HL-60 (cell line): ENCODE data around the gene MYADML2.

Experiments used
- DNase-seq, 2 experiments: peaks; one replicate each; pipeline ENCODE4 v3.0.0-alpha.2; 2010 to 2020; ENCODE audit warnings: low read depth in 1 of 2, low spot score in 1 of 2
- H3K27ac ChIP-seq: fragments of 250-450 bp; sonication (Bioruptor Pico); replicated peaks from 2 replicates; pipeline ENCODE4 v1.5.1; 2020; ENCODE audit warnings: mild to moderate bottlenecking, moderate library complexity
- H3K27me3 ChIP-seq: fragments of 250-450 bp; sonication (Bioruptor Pico); 2 replicates; pipeline ENCODE4 v1.5.1; 2021; ENCODE audit warnings: mild to moderate bottlenecking, moderate library complexity; ENCODE audit not compliant: insufficient read depth, poor library complexity, severe bottlenecking
- H3K4me3 ChIP-seq: replicated peaks from 2 replicates; pipeline ENCODE4 v1.5.1; 2011; ENCODE audit warnings: mild to moderate bottlenecking, control low read depth, low read length; ENCODE audit not compliant: insufficient read depth
- CTCF ChIP-seq: IDR thresholded peaks from one replicate; pipeline ENCODE4 v1.5.1; 2011; ENCODE audit warnings: low read length, control low read depth, inconsistent platforms; ENCODE audit not compliant: insufficient read depth
- GABPA ChIP-seq: IDR thresholded peaks from 2 replicates; pipeline ENCODE4 v1.6.1; 2012; ENCODE audit warnings: low read depth
- POLR2AphosphoS5 ChIP-seq: IDR thresholded peaks from 2 replicates; pipeline ENCODE4 v1.6.1; 2012; ENCODE audit warnings: low read depth
- SPI1 ChIP-seq: IDR thresholded peaks from 2 replicates; pipeline ENCODE4 v1.6.1; 2012; ENCODE audit warnings: low read depth, mild to moderate bottlenecking, borderline replicate concordance
- TF ChIP-seq, protein P1 (sequence below): IDR thresholded peaks from 2 replicates; pipeline ENCODE4 v1.6.1; 2012; ENCODE audit warnings: low read depth; ENCODE audit not compliant: insufficient replicate concordance

The MYADML2 gene

DNA sequence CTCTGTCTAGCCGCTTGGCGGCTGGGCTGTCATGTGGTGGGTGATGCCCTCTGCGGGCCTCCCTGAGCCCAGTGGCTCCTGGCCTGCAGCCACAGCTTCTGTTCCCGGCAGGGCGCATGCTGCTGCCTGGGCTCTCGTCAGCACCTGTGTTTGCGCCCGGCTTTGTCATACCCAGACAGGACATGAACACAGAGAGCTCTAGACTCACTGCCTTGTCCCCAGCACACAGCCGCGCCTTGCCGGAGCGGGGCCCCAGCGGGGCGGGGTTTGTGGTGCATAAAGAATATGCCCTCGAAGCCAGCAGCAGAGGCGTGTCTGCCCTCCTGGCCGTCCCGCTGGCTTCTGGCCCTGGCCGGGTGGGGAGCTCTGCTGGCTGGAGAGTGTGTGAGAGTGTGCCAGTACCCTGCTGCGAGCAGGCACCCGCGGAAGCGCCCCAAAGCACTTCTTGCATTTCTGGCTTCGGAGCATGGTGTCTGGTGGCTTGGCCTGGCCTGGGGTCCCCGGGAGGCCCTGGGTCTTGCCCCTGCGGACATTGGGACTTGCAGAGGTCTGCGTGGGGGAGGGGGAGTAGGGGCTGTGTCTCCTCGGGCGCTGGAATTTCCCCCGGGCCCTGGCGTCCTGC, 44.8 kb upstream of the MYADML2 start:
- TF ChIP-seq CTCF (no peak), GABPA (no peak), SPI1 (no peak), POLR2AphosphoS5 (no peak)
- TF ChIP-seq, protein P1, sequence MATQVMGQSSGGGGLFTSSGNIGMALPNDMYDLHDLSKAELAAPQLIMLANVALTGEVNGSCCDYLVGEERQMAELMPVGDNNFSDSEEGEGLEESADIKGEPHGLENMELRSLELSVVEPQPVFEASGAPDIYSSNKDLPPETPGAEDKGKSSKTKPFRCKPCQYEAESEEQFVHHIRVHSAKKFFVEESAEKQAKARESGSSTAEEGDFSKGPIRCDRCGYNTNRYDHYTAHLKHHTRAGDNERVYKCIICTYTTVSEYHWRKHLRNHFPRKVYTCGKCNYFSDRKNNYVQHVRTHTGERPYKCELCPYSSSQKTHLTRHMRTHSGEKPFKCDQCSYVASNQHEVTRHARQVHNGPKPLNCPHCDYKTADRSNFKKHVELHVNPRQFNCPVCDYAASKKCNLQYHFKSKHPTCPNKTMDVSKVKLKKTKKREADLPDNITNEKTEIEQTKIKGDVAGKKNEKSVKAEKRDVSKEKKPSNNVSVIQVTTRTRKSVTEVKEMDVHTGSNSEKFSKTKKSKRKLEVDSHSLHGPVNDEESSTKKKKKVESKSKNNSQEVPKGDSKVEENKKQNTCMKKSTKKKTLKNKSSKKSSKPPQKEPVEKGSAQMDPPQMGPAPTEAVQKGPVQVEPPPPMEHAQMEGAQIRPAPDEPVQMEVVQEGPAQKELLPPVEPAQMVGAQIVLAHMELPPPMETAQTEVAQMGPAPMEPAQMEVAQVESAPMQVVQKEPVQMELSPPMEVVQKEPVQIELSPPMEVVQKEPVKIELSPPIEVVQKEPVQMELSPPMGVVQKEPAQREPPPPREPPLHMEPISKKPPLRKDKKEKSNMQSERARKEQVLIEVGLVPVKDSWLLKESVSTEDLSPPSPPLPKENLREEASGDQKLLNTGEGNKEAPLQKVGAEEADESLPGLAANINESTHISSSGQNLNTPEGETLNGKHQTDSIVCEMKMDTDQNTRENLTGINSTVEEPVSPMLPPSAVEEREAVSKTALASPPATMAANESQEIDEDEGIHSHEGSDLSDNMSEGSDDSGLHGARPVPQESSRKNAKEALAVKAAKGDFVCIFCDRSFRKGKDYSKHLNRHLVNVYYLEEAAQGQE: no peak
- no peak for DNase-seq
- Histone ChIP-seq H3K27ac (no peak overlapping the region), H3K4me3 (no peak overlapping the region), H3K27me3 (no peaks in the 10 kb centered on the region)

DNA sequence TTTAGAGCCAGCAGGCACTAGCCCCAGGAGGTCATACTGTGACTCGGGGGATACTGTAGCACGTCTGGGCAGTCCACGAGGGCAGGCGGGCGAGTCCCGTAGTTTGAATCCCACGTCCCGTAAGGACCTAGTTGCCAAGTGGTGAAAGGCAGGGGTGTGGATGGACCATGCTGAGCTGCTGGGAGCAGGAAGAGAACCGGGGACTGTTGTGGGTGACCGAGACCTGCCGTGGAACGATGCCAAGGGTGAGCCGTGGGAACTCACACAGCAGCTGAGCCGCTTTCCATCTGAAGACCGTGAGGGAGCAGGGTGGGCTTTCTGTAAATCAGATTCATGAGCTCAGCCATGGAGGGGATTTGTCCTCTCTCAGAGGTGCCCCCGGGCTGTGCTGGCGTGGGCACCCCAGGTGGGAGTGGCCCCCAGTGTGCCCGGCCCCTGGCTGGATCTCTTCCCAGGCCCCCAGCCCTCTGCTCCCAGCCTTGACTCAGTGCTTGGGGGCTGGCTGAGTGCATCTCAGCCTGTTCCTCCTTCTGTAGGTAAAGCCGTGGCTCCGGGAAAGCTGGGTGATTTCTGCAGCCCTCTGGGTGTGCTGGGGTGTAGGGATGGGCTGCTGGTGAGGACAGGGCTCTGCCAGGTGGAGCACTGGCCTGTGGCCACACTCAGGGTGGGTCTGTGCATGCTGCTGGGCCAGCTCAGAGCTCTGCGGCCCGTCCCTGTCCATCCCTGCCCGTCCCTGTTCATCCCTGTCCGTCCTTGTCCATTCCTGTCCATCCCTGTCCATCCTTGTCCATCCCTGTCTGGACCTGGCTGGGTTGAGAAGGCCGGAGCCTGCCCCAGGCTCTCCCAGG, 44.0 kb upstream of the MYADML2 start:
- TF ChIP-seq, protein P1: no peak
- TF ChIP-seq POLR2AphosphoS5: no peak

GRCh38 chr17:81987161-81987770, 40.2 kb upstream of the MYADML2 start:
- H3K27me3 ChIP-seq: no peaks in the 10 kb centered on the region
- TF ChIP-seq SPI1: no peak
- no peak for TF ChIP-seq POLR2AphosphoS5
- TF ChIP-seq, protein P1: no peak
- no peak for TF ChIP-seq GABPA
- TF ChIP-seq CTCF: no peak

More for the DNA sequence above, 44.0 kb upstream of the MYADML2 start:
- no peak overlapping the region for H3K4me3 ChIP-seq
- no peak for DNase-seq
- no peaks in the 10 kb centered on the region for H3K27me3 ChIP-seq
- H3K27ac ChIP-seq: no peak overlapping the region

More at GRCh38 chr17:81987161-81987770, 40.2 kb upstream of the MYADML2 start:
- no peak overlapping the region for H3K4me3 ChIP-seq
- no peak for DNase-seq
- no peak overlapping the region for H3K27ac ChIP-seq
